Activated CD4-positive, alpha-beta T cell treated with anti-CD3 and anti-CD28 coated beads, Interleukin-2, amount 50 U/mL, for 4 hours (primary cell): ENCODE results near the gene ZNF521.

Source experiments
- DNase-seq, 2 experiments: peaks; one replicate each; pipeline ENCODE4 v3.0.0-alpha.2; 2020

ZNF521 gene

DNA sequence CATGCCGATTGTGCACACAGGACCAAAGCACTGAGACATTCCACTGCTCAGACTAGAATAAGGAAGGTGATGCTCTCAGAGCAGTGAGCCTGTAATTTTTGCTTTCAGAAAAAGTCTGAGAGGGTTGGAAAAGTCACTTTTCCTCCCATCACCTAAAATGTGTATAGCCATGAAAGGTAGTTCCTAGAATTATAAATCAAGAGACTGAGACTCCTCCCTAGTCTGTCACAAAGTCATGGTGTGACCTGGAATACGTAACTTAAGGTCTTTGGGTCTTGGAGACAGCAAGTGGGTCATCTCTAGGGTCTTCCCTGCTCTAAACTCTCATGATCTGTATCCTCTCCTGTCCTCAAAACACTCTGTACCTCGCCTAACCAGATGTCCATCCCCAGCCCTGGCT is 16.9 kb downstream of the ZNF521 start:
- no peak for DNase-seq

DNA sequence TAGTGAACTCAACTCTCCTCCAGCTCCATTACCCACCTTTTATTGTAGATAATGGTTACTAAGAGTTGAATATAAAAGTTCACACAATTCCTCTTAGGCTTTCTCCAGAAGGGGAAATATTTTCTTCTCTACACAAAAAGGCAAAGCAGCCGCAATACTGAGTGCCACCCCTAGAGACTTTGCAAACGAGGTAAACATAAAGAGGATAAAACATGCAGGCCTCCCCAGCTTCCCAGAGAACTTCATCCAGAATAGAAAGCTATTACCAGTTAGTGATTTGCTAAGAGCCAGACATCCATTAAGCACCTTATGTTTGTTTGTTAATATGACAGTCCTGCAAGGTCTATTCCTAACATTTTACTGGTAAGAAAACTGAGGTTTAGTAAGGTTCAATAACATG is 17.4 kb downstream of the ZNF521 start:
- DNase-seq = no peak

DNA sequence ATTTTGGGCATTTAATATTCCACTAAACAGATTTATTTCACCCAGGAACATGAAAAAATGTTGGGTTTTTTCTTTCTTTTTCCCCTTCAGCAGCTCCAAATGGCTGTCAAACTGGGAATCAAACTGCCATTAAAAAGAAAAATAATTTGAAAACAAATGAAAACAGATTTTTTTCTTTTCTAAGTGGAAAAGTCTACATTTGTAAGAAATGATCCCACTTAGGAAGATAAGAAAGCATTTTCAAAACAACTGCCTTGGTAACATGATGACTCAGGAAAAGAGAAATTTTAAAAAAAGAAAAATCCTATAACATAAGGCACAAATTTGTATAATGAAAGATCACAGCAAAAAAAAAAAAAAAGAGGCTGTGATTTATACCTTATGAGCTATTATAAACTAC is 20.0 kb downstream of the ZNF521 start:
- no peak for DNase-seq

DNA sequence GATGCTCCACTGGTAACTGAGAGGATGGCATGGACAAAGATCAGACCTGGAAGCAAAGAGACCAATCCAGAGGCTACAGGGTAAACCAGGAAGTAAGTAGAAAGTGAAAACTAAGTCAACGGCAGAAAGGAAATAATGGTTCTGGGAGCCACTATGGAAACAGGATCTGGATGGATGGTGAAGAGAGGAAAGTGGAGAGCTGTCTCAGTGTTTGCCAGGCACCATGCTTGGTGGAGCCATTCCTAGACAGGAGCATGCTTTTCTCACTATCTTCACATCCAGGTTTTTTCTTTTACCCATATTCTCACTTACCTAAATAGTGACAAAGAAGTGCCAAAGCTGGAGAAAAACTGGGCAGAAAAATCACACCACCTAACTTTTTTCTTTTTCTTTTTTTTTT is 22.2 kb downstream of the ZNF521 start:
- no peak for DNase-seq

DNA sequence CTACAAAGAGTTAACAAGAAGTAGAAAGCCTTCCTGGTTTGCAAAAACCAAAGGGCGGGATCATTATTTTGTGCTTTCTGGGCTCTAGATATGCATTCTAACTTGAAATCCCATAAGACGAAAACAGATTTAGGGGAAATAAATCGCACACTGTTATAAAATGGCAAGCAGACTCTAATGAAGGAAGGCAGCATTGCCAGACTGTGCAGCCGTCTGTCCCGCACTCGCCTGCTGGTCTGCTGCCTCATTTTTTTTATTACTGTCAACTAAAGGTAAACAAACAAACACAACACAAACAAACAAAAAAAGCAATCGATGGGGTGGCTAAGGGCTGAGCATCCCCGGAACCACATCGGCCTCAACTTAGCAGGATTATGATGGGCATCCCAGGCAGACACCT is 24.4 kb downstream of the ZNF521 start:
- no peak for DNase-seq

DNA sequence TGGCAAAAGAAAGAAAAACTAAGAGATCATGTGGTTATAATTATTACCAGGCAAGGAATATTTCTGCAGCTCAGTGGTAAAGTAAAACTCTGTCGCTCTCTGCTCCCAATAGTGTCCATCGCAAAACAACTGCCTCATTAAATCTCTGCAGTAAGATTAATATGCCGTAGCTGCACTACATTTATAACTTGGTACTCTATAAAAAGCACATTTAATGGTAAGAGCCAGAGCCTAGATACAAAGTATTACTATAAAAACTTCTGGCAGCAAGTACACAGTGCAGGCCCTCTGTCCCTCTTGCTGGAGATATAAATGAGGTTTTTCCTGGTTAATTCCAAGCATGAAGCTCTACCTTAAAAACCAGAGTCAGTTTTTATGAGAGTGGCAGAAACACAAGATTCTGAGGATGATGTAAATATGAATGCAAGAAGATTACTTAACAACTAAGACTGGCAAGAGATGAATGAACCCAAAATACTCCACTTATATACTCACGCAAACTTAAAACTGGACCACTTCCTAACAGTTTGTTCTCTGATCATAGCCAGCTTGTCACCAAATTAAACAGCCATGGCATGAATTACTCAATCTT is 25.5 kb downstream of the ZNF521 start:
- no peak for DNase-seq

DNA sequence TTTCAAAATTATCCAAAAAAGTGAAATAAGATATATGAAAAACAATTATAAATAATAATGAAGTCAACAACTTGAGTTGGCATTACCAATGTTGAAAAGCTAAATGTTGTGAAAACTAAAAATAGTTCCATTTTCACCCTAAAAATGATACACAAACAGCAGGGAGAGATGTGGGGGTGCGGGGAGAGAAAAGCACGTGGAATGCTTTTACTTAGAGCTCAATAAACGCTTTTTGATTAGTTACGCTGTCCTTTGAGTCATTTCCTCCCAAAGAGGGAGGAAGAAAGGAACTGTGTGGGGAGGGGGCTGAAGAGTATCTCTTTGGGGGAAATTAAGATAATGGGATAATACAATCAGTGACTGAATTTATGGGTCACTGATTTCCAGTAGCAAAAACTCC is 29.2 kb downstream of the ZNF521 start:
- no peak for DNase-seq

DNA sequence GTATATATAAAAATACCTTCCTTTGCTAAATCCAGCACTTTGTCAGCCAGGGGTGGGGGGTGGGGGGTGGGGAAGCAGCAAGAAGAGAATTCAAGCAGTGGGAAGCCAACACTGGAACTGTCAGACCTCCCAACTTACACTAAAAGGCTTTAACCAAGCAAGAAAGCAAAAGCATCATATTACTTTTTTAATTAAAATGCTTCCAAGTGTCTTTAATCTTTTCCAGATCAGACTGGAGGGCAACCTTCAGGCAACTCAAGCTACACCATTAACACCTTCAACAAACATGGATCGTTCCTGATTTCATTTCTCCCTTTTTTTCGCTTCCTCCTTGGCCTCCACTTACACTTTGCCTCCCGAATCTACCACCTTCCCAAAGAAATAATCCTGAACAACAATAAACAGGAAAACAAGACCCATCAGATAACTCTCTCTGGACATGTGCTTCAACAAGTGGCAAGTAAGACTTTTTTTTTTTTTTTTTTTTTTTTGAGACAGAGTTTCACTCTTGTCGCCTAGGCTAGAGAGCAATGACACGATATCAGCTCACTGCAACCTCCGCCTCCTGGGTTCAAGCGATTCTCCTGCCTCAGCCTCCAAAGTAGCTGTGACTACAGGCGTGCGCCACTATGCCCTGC is 35.5 kb downstream of the ZNF521 start:
- no peak for DNase-seq

DNA sequence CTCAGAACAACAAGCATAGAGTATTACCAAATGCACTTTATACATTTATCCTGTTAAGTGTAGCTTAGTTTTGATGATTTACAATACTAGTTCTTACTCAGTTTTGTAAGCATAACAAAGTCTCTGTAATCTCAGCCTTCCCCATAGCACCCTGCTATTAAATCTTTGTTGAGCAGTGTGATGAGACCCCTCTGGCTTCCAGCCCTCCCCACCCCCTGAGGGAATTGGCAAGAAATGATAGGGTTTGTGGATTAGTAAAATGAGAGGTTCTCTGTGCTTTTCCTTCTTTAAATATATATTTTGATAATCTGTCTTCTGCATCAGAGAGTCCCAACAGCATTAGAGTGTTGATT is 37.2 kb downstream of the ZNF521 start:
- DNase-seq = no peak

DNA sequence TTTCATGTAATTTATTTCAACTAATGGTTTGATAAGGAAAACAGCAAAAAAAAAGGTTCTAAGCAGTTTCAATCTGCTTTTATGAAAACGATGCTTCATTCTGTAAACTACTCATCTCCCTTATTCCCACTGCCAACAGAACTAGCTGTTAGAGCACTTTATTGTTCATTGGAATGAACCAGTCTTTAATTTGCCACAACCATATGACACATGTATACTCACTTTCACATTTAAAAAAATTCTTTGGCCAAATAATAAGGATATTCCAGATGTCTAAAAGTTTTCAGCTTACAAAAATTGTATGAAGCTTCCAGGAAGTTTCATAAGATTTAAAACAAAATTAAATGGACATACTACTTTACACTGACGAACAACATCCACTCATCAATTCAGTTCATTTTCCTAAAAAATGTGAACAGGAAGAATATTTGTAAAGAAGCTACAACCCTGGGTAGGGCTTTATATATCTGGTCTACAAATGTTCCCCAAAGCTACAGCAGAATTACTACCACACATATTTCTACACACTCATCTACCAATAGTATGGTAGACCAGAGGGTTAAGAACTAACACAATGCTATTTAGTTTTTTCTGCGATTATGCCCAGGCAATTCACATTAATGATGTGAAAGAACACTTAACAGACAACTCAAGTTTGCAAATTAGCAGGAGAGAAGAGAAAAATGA is 37.7 kb downstream of the ZNF521 start:
- no peak for DNase-seq

DNA sequence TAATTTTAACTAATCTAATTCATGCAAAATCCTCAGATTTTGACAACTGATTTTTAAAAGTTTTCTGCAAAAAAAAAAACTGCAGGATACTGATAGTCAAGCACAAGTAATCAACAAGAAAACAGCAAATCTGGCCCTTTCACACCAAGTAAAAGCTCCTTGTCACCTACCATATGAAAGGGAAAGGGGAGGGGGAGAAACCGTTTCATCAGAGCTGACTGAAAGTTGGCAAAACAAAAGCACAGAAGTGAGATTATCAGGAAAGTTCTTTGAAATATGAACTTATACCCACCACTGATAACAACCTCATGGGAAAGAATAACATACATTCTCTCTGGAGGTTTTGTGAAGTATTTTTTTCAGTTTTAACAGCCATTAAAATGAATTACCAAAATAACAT is 38.7 kb downstream of the ZNF521 start:
- DNase-seq = no peak

DNA sequence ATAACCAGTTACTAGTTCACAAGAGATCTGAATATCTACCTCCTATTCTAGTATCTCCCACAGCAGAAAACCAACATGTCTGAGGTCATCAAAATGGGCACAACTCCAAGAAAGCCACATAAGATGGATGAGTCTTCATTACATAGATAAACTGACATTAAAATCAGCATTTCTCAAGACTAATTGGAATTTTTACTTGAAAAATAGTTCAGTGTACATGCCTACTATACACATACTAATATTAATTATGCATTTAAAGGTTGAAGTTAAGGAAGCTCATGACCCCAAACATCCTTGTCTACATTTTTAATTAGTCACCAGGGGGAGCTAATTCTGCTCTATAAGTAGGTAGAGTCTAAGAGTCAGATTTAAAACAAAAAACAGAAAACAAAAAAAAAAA is 41.9 kb downstream of the ZNF521 start:
- no peak for DNase-seq

DNA sequence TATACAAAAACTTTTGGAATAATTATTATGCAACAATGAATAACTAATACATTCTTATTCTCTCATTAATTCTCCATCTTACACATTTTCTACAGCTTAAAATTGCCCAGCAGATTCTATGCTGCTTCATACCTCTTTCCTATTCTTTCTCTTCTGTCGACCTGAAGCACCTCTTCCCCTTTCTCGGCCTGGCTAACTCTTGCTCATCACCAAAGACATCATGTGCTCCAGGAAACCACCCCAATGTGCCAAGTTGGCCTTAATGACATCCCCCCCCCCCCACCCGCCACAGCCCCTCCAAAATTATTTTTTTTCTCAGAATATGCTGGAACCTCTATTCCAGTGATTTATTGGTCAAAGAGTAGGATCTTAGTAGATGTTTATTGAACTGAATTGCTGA is 43.6 kb downstream of the ZNF521 start:
- no peak for DNase-seq

DNA sequence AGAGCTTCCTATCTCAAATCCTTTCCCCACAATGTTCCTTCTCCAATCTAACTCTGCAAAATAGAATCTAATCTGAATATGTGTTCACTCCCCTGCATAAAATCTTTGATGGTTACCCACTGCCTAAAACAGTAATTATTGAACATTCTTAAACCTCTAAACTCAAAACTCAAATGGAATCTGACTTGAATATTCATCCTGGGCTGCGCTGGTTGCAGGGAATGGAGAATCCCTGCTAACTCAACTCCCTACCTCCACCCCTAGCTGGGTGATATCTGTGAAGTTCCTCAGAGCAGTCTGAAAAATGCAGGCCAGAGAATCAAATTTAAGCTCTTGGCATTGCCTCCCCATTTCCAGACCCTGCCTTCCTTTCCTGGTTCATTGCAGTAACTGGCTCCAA is 44.8 kb downstream of the ZNF521 start:
- no peak for DNase-seq

DNA sequence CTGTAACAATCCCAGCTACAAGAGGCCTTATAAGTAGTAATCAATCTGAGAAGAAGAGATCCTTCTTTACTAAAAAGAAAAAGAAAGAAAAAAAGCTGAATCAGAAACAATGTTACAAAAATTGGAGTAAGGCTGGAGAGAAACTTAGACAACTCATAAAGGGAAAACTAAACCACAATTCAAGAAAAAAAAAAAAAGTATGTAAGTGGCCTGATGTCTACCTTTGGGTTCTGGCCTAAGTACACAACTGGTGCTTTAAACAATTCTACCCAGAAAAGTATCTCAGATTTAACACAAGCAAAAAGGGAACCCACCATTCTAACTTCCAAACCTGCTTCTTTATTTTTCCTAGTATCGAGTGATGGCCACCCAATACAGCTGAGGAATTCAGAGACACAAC is 45.3 kb downstream of the ZNF521 start:
- no peak for DNase-seq

DNA sequence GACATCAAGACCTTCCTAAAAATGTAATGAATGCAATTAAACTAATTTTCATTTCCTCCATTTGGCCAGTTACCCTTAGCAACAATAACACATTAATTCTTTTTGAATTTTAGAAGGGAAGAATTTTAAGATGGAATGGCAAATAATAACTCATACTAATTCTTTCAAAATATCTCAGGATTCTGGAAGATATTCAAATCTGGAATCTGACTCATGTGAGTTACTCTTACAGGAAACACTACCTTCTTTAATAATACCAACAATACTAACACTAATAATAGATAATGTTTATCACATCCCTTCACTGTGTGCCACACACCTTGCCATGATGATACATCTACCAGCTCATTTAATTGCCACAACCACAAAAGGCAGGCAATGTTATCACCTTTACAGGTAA is 46.4 kb downstream of the ZNF521 start:
- no peak for DNase-seq

DNA sequence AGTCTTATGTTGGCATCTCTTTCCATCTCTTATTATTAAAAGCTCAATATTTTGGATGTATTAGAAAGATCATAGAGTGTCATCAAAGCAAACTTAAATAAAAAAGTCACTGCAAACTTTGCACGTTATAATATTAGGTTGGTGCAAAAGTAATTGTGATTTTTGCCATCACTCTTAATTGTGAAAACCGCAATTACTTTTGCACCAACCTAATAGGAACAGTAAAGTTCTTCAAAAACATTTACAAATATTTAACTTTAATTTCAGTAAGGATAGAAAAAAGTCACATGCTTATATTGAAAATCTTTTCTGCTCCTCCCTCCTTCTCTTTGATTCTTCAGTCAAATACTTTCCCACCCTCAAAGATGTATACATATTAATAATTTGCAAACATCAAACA is 51.5 kb downstream of the ZNF521 start:
- no peak for DNase-seq

DNA sequence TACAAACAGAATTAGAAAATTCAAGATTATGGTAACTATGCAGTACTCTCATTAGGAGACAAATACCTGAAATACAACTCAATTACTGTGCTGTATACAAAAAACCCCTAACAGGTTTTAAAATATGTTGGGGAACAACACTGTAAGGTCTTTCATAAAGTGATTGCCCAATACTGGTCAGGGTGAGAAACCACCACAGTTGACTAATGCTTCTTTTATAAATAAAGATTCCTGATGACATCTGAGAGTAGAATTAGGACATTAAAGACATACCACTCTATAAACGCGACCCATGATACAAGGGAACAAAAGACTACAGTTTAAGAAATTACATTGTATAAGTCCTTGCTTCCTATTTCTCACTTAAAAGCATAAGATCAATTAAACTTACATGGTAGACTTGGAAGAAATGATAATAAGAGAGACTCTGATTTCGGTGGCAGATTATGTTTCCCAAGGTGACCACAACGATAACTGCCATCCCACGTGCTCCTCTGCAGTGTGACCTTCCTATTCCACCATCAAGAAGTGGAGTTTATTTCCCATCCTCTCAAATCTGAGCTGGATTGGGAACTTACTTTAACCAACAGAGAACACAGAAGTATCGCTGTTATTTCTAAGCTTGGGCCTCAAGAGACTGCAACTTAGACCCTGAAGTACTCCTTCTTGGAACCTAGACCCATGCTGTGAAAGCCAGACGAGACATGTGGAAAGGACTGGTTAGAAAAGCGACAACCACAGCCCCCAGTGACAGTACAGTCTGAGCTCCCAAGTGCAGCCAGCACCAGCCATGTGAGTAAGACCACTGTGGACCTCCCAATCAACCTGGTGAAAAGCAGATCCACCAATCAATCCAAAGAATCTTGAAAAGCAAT is 52.3 kb downstream of the ZNF521 start:
- no peak for DNase-seq

DNA sequence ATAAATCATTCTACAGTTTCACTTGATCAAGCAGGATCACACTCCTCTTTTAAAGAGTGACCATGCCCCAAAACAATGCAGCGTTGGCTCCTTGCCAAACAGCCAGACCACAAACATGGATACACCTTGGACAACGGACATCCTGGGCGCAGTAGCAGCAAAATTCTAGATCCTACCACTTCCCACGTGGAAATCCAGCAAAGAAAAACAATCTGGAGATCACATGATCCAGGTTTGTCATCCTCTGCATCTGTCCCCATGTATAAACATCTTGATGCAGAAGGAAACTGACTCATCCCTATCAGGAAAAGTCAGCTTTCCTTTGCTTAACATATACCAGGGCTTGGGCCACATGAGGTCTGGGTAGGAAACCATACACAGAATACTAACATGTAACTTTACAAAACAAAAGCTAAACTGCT is 53.1 kb downstream of the ZNF521 start:
- no peak for DNase-seq

DNA sequence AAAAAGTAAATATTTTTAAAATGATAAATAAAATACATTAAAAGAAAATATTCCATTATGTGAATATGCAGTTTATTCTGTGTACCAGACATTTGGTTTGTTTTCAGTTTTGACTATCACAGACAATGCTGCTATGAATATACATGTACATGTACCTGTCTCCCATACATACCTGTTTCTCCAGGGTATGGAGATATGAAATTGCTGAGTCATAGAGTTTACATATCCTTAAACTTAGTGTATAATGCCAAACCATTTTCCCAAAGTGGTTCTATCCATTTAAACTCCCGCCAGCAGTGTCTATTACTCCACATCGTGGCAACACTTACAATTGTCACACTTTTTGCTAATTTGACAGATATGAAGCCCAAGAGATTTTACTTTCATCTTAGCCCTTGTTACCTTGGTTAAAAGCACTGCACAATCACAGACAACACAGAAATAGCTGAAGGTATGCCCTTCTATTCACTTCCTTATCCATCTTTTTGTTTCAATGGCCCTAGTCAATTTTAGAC is 56.3 kb downstream of the ZNF521 start:
- DNase-seq = no peak

DNA sequence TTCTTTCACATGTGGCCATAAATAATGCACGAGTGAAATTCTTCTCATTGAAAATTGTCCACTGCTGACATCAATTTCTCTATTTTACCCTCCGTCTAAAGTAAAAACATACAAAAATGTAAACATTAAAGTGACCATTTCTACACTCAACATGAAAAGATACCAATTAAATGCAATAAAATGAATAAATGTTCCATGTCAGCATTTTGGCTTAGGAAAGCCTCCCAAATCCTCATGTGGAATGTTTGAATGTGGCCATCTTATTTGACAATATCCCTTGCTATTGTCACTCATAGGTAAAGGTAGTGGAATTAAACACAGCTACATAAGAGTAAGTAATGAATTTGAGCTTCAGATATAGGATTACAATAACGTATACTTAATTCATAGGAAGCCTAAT is 60.8 kb downstream of the ZNF521 start:
- no peak for DNase-seq

DNA sequence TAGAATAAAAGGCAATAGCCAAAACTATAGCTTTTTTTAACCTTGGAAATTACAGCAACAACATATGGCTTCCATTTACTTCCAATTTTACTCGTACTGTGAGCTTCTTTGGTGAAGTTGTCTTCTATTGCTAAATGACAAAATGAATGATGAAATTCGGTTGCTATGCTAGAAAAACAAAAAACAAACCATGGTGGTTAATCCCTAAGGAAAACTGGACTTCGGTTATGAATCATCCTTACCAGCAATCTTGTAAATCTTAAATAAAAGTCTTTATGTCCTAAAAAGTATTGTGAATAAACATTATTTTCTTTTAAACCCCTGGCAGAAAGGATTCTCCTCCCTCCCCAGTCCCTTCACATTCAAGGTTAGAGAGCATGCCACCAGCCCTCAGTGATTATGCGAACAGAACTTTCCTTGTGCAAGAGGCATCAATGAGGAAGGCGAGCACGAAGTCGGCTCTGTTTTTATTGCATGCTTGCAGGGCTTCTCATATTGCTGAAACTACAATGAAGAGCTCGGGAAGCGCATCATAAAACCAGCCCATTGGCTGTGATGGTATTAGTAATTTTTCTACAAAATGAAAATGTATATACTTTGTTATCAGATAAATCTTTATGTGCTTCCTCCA is 62.9 kb downstream of the ZNF521 start:
- DNase-seq = no peak

DNA sequence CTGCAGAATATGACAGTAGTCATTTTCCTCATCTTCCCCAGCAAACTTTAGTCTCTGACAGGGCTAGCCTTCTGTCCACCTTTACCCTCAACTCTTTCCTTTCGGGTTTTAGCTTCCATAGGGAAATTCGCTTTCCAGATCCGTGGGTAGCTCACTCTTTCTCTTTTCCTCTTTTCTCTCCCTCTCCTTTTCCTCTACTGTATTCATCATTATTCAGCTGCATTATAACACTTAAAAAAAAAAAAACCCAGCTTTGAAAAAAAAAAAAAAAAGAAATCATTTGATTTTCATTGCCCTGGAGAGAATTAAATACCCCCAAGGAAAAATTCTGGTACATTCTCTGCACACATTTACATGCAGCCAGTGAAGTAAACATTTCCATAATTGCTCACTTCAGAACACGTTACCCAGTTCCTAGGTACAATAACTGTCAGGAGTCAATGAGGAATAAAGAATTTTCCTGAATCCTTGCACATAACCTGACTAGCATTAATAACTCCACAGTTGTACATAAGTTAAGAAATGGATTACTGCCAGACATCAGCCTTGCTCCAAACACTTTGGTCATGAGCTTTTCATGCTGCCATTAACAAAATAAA is 63.5 kb downstream of the ZNF521 start:
- no peak for DNase-seq
